H1 (cell line): Measurements from ENCODE around the gene IGFBP1. TPM values are rescaled to one million over a fixed set of nuclear protein-coding genes. Genes with fewer than 3 reads are reported as not detected.

ENCODE experiments used
- CBX5 ChIP-seq: fragments of 300-800, 300-1000 bp; sonication (generic); IDR thresholded peaks from 2 replicates; pipeline ENCODE4 v1.7.1; 2016; ENCODE audit warnings: antibody characterized with exemption, low read length, low read depth
- CTBP2 ChIP-seq: IDR thresholded peaks from 2 replicates; pipeline ENCODE4 v1.7.0; 2011; ENCODE audit warnings: borderline replicate concordance, mild to moderate bottlenecking, moderate library complexity, mixed read lengths, low read length; ENCODE audit not compliant: insufficient read depth, insufficient read length
- PHF8 ChIP-seq: fragments of 200-600 bp; sonication (generic); conservative IDR thresholded peaks from 2 replicates; pipeline ENCODE4 v1.7.1; 2012; ENCODE audit warnings: low read depth, mild to moderate bottlenecking, inconsistent platforms, low read length, moderate library complexity
- POLR2A ChIP-seq, 2 experiments: IDR thresholded peaks; 1 replicate in 1 of 2; 2 replicates in 1 of 2; pipeline ENCODE4 v1.6.1; 2011; ENCODE audit warnings: low read depth in 2 of 2, low read length in 2 of 2, mild to moderate bottlenecking in 2 of 2; ENCODE audit errors: control extremely low read depth in 1 of 2
- POU5F1 ChIP-seq: IDR thresholded peaks from 2 replicates; pipeline ENCODE4 v1.6.1; 2011; ENCODE audit warnings: low read depth, mild to moderate bottlenecking, low read length, moderate library complexity
- RFX5 ChIP-seq: IDR thresholded peaks from 2 replicates; pipeline ENCODE4 v1.6.1; 2011; ENCODE audit warnings: low read depth, low read length, improper control_type of control experiment, borderline replicate concordance
- RNF2 ChIP-seq: fragments of 200-900, 300-1000 bp; sonication (generic); IDR thresholded peaks from 2 replicates; pipeline ENCODE4 v1.7.1; 2016; ENCODE audit warnings: borderline replicate concordance, low read depth, mild to moderate bottlenecking, antibody characterized with exemption, low read length; ENCODE audit not compliant: poor library complexity, severe bottlenecking; ENCODE audit errors: missing control alignments
- TCF12 ChIP-seq: IDR thresholded peaks from 2 replicates; pipeline ENCODE4 v1.6.1; 2011; ENCODE audit warnings: low read depth, mild to moderate bottlenecking, low read length
- polyA plus RNA-seq, 7 experiments: library from polyadenylated mRNA; depleted of rRNA in 3 of 7; stranded (reverse) in 5 of 7; unstranded in 2 of 7; fragments of >200 nt in 5 of 7; fragments of 200-250 nt in 2 of 7; gene quantifications; 1 replicate in 5 of 7; 2 replicates in 1 of 7; 4 replicates in 1 of 7; pipeline versions ENCODE4 v1.2.1 to v1.2.3, GENCODE V29; 2011 to 2013; ENCODE audit warnings: missing spikeins in 2 of 7, mixed read lengths in 2 of 7
- total RNA-seq: library from RNA; stranded (reverse); fragmentation: NEBNext Ultra II Directional; extraction: Animal tissue kit (Norgen Biotek cat#: 25700); gene quantifications from 2 replicates; pipeline ENCODE4 v1.2.1, GENCODE V29; 2021
- TF ChIP-seq, protein P1 (sequence below): fragments of 300-600 bp; sonication (generic); IDR thresholded peaks from 2 replicates; pipeline ENCODE4 v1.7.1; 2012; ENCODE audit warnings: low read length, moderate library complexity, mild to moderate bottlenecking, inconsistent platforms; ENCODE audit not compliant: insufficient replicate concordance

The IGFBP1 gene
- total and polyA plus RNA-seq, 2 of the 8 experiments (the other 6 are each of a cell fraction or from before 2014, with no cell fraction given) = not detected

GRCh38 chr7:45919231-45919784 lies 31.0 kb downstream of the IGFBP1 start (continued):
- TF ChIP-seq, protein P1, sequence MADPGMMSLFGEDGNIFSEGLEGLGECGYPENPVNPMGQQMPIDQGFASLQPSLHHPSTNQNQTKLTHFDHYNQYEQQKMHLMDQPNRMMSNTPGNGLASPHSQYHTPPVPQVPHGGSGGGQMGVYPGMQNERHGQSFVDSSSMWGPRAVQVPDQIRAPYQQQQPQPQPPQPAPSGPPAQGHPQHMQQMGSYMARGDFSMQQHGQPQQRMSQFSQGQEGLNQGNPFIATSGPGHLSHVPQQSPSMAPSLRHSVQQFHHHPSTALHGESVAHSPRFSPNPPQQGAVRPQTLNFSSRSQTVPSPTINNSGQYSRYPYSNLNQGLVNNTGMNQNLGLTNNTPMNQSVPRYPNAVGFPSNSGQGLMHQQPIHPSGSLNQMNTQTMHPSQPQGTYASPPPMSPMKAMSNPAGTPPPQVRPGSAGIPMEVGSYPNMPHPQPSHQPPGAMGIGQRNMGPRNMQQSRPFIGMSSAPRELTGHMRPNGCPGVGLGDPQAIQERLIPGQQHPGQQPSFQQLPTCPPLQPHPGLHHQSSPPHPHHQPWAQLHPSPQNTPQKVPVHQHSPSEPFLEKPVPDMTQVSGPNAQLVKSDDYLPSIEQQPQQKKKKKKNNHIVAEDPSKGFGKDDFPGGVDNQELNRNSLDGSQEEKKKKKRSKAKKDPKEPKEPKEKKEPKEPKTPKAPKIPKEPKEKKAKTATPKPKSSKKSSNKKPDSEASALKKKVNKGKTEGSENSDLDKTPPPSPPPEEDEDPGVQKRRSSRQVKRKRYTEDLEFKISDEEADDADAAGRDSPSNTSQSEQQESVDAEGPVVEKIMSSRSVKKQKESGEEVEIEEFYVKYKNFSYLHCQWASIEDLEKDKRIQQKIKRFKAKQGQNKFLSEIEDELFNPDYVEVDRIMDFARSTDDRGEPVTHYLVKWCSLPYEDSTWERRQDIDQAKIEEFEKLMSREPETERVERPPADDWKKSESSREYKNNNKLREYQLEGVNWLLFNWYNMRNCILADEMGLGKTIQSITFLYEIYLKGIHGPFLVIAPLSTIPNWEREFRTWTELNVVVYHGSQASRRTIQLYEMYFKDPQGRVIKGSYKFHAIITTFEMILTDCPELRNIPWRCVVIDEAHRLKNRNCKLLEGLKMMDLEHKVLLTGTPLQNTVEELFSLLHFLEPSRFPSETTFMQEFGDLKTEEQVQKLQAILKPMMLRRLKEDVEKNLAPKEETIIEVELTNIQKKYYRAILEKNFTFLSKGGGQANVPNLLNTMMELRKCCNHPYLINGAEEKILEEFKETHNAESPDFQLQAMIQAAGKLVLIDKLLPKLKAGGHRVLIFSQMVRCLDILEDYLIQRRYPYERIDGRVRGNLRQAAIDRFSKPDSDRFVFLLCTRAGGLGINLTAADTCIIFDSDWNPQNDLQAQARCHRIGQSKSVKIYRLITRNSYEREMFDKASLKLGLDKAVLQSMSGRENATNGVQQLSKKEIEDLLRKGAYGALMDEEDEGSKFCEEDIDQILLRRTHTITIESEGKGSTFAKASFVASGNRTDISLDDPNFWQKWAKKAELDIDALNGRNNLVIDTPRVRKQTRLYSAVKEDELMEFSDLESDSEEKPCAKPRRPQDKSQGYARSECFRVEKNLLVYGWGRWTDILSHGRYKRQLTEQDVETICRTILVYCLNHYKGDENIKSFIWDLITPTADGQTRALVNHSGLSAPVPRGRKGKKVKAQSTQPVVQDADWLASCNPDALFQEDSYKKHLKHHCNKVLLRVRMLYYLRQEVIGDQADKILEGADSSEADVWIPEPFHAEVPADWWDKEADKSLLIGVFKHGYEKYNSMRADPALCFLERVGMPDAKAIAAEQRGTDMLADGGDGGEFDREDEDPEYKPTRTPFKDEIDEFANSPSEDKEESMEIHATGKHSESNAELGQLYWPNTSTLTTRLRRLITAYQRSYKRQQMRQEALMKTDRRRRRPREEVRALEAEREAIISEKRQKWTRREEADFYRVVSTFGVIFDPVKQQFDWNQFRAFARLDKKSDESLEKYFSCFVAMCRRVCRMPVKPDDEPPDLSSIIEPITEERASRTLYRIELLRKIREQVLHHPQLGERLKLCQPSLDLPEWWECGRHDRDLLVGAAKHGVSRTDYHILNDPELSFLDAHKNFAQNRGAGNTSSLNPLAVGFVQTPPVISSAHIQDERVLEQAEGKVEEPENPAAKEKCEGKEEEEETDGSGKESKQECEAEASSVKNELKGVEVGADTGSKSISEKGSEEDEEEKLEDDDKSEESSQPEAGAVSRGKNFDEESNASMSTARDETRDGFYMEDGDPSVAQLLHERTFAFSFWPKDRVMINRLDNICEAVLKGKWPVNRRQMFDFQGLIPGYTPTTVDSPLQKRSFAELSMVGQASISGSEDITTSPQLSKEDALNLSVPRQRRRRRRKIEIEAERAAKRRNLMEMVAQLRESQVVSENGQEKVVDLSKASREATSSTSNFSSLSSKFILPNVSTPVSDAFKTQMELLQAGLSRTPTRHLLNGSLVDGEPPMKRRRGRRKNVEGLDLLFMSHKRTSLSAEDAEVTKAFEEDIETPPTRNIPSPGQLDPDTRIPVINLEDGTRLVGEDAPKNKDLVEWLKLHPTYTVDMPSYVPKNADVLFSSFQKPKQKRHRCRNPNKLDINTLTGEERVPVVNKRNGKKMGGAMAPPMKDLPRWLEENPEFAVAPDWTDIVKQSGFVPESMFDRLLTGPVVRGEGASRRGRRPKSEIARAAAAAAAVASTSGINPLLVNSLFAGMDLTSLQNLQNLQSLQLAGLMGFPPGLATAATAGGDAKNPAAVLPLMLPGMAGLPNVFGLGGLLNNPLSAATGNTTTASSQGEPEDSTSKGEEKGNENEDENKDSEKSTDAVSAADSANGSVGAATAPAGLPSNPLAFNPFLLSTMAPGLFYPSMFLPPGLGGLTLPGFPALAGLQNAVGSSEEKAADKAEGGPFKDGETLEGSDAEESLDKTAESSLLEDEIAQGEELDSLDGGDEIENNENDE = no peak
- TF ChIP-seq PHF8 (no peak), CBX5 (no peak), POU5F1 (no peak), TCF12 (no peak), POLR2A (IDR thresholded peaks at IDR 0.05; ENCODE audit: control extremely low read depth in 1 of 2, low read depth in 2 of 2, low read length in 2 of 2) (no peak), RFX5 (no peak), CTBP2 (no peak), RNF2 (no peak)
- TF ChIP-seq, all 59 proteins: peak for 0
